Peyer's patch (tissue), 4 donors: ENCODE measurements around the gene CARMIL1.

Source experiments
- CTCF ChIP-seq, 6 experiments: fragments of 450-650 bp in 4 of 6; fragments of 200-600 bp in 2 of 6; sonication (generic) in 1 of 6; IDR thresholded peaks; one replicate each; pipeline ENCODE4 v1.5.1; 2017 to 2019; ENCODE audit warnings: antibody characterized with exemption in 6 of 6, mild to moderate bottlenecking in 3 of 6, moderate library complexity in 1 of 6
- POLR2A ChIP-seq, 2 donors: fragments of 450-650 bp; IDR thresholded peaks; one replicate each; pipeline ENCODE4 v1.5.1; 2017; ENCODE audit warnings: antibody characterized with exemption in 2 of 2, mild to moderate bottlenecking in 2 of 2, moderate library complexity in 2 of 2

DNA sequence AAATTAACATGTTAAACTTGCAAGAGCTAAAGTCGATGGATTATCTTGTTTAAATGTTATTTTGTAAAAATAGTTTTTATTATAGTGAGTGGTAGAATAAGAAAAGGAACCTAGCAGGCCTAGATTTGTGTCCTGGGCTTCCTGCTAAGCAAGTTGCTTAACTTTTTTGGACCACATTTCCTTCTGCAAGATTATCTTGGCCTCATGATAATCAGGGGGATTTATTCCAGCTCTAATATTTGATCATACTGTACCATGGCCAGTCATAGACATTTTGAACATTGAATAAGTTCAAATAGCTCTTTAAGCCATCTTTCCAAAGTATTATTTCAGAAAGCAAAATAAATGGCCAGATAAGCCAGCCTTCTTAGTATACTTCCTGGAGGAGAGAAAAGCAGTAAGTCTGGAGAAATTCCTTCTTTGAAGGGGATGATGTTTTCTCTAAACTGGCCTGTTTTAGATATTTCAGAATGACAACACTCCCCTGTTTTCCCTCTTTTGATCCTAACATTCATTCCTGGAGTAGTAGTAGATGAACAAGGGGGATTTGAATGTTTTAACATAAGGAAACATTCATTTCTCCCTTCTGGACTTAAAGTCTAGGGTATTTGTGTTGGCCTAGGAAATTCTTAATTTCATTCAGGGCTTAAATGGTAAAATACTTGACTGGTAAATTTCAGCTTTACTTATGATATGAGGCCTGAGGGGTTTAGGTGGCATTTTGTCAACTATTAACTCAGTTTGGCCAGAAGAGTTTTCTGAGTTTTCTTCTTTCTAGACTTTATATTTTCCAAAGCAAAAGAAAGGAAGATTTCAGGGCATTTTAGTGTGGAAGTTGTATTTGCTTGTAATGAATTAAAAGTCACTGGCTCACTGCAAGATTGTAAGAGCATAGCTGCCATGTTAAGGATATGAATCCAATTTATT, 264.1 kb downstream of the CARMIL1 start:
- no peak for TF ChIP-seq CTCF (IDR thresholded peaks at IDR 0.05)
- TF ChIP-seq POLR2A (IDR thresholded peaks at IDR 0.05) = no peak
